ENCODE data around the gene BTF3L4. TPM values are rescaled to one million over a fixed set of nuclear protein-coding genes. Genes with fewer than 3 reads are reported as not detected.

Gene BTF3L4
- total RNA-seq, 1 donor from 2014 or later, result 288 TPM

DNA sequence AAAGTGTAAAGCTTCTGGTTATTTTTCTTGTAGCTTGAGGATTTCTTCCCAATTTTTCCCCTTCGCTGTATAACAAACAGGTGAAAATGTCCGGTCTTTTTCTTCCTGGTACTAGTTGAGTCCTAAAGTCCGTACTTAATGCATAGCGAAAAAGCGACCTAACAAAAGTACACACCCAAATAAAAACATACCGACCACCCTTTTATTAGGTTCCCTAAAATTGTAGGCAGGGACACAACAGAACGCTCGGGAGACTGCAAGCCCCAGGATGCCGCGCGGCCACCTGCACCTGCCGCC lies 281 bp upstream of the BTF3L4 start:
- TF ChIP-seq EZH2 (IDR thresholded peaks at IDR 0.05) (no peak), EZH2phosphoT487 (IDR thresholded peaks at IDR 0.05) (no peak)
- TF ChIP-seq, protein P1, sequence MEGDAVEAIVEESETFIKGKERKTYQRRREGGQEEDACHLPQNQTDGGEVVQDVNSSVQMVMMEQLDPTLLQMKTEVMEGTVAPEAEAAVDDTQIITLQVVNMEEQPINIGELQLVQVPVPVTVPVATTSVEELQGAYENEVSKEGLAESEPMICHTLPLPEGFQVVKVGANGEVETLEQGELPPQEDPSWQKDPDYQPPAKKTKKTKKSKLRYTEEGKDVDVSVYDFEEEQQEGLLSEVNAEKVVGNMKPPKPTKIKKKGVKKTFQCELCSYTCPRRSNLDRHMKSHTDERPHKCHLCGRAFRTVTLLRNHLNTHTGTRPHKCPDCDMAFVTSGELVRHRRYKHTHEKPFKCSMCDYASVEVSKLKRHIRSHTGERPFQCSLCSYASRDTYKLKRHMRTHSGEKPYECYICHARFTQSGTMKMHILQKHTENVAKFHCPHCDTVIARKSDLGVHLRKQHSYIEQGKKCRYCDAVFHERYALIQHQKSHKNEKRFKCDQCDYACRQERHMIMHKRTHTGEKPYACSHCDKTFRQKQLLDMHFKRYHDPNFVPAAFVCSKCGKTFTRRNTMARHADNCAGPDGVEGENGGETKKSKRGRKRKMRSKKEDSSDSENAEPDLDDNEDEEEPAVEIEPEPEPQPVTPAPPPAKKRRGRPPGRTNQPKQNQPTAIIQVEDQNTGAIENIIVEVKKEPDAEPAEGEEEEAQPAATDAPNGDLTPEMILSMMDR (IDR thresholded peaks at IDR 0.05), result no peak

DNA sequence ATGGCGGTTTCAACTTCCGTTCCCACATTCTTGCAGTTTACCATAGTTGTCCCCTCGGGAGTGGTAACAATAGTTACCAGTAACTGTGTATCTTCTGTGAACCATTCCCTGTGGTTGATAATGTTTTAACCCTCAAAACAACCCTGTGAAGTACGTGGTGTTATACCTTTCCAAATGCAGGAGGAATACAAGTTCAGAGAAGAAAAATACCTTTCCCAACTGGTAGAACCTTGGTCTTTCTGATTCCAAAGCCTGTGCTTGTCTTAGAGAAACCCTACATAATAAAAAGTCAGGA lies 789 bp downstream of the BTF3L4 start:
- Histone ChIP-seq H3K9ac (peak overlapping the region; percentile 82), H3K79me2 (ENCODE audit: low read depth) (peaks cover 93% of the 10 kb centered on the region), H4K20me1 (ENCODE audit: low read depth) (peaks cover 36% of the 10 kb centered on the region), H3K4me1 (peaks cover 20% of the 10 kb centered on the region), H3K9me3 (ENCODE audit: low read depth) (no peaks in the 10 kb centered on the region), H3K27ac (no peak overlapping the region), H3K4me2 (peak overlapping the region; percentile 95), H2AFZ (replicated peaks) (peak overlapping the region; percentile 89), H3F3A (ENCODE audit: low read depth) (peaks cover 13% of the 10 kb centered on the region), H3K36me3 (peaks cover 5% of the 10 kb centered on the region), H3K27me3 (no peaks in the 10 kb centered on the region), H3K4me3 (peak overlapping the region; percentile 86)
- peaks cover 35% of the 10 kb centered on the region for H3K4me1 Mint-ChIP-seq
- H3K4me3 Mint-ChIP-seq, result peak overlapping the region; percentile 100
- no peak for DNase-seq (ENCODE audit: low spot score)
- TF ChIP-seq EZH2 (IDR thresholded peaks at IDR 0.05) (no peak), EZH2phosphoT487 (IDR thresholded peaks at IDR 0.05) (no peak)
- TF ChIP-seq, protein P1 (IDR thresholded peaks at IDR 0.05), result no peak
- H3K27me3 Mint-ChIP-seq (ENCODE audit: insufficient read depth, low read depth), result peaks cover 2% of the 10 kb centered on the region
- no peaks in the 10 kb centered on the region for H3K9me3 Mint-ChIP-seq
- peak overlapping the region; percentile 94 for H3K27ac Mint-ChIP-seq
- peaks cover 14% of the 10 kb centered on the region for H3K36me3 Mint-ChIP-seq

More for the DNA sequence above, 281 bp upstream of the BTF3L4 start:
- Histone ChIP-seq H3K36me3 (peaks cover 5% of the 10 kb centered on the region), H2AFZ (replicated peaks) (peak overlapping the region; percentile 54), H3K27me3 (no peaks in the 10 kb centered on the region), H3K4me2 (peak overlapping the region; percentile 94), H3K27ac (peak overlapping the region; percentile 14), H3K9me3 (ENCODE audit: low read depth) (no peaks in the 10 kb centered on the region), H3K79me2 (ENCODE audit: low read depth) (peaks cover 91% of the 10 kb centered on the region), H4K20me1 (ENCODE audit: low read depth) (peaks cover 36% of the 10 kb centered on the region), H3K4me1 (peaks cover 20% of the 10 kb centered on the region), H3F3A (ENCODE audit: low read depth) (peaks cover 13% of the 10 kb centered on the region), H3K9ac (peak overlapping the region; percentile 62), H3K4me3 (peak overlapping the region; percentile 86)
- peaks cover 12% of the 10 kb centered on the region for H3K36me3 Mint-ChIP-seq
- no peaks in the 10 kb centered on the region for H3K9me3 Mint-ChIP-seq
- H3K4me1 Mint-ChIP-seq, result peaks cover 35% of the 10 kb centered on the region
- H3K4me3 Mint-ChIP-seq, result peak overlapping the region; percentile 100
- peak overlapping the region; percentile 99 for H3K27ac Mint-ChIP-seq
- no peak for DNase-seq (ENCODE audit: low spot score)
- H3K27me3 Mint-ChIP-seq (ENCODE audit: insufficient read depth, low read depth), result peaks cover 2% of the 10 kb centered on the region

DNA sequence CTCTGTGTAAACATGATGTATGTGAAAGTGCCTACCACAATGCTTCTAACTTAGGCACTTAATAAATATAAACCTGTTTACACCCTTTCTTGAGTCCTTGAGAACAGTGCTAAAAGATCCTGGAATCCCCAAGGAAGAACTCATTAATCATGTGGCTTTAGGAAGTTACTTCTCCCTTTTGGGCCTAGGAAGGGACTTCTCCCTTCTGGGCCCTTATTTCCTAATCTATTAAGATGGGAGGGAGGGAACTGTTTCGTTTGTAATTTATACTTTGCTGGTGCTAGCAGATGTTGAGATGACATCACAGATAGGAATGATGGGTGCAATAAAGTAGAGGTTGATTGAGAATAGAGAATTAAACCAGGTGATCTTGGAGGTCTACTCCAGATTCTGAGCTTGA lies 1.2 kb downstream of the BTF3L4 start:
- H3K9me3 Mint-ChIP-seq, result no peaks in the 10 kb centered on the region
- peaks cover 20% of the 10 kb centered on the region for H3K4me1 ChIP-seq
- peaks cover 13% of the 10 kb centered on the region for H3K36me3 Mint-ChIP-seq
- H2AFZ ChIP-seq (replicated peaks), result no peak overlapping the region
- no peaks in the 10 kb centered on the region for H3K9me3 ChIP-seq (ENCODE audit: low read depth)
- TF ChIP-seq, protein P1 (IDR thresholded peaks at IDR 0.05), result no peak
- TF ChIP-seq EZH2phosphoT487 (IDR thresholded peaks at IDR 0.05), result no peak
- TF ChIP-seq EZH2 (IDR thresholded peaks at IDR 0.05), result no peak
- no peak overlapping the region for H3K27ac ChIP-seq
- H3K4me3 Mint-ChIP-seq, result peak overlapping the region; percentile 100
- H3K27me3 ChIP-seq, result no peaks in the 10 kb centered on the region
- H3K4me3 ChIP-seq, result peak overlapping the region; percentile 86
- peaks cover 5% of the 10 kb centered on the region for H3K36me3 ChIP-seq
- peaks cover 13% of the 10 kb centered on the region for H3F3A ChIP-seq (ENCODE audit: low read depth)
- H3K4me1 Mint-ChIP-seq, result peaks cover 35% of the 10 kb centered on the region
- DNase-seq (ENCODE audit: low spot score), result no peak
- H3K27ac Mint-ChIP-seq, result no peak overlapping the region
- peaks cover 91% of the 10 kb centered on the region for H3K79me2 ChIP-seq (ENCODE audit: low read depth)
- H4K20me1 ChIP-seq (ENCODE audit: low read depth), result peaks cover 36% of the 10 kb centered on the region
- peak overlapping the region; percentile 82 for H3K9ac ChIP-seq
- peak overlapping the region; percentile 95 for H3K4me2 ChIP-seq
- peaks cover 2% of the 10 kb centered on the region for H3K27me3 Mint-ChIP-seq (ENCODE audit: insufficient read depth, low read depth)

Data from neural progenitor cell (in vitro differentiated cells).